Activated CD4-positive, alpha-beta T cell treated with anti-CD3 and anti-CD28 coated beads, Interleukin-2, amount 50 U/mL, for 4 hours (primary cell): ENCODE results near the gene KCNMB1.

Experiments
- DNase-seq, 2 experiments: peaks; one replicate each; pipeline ENCODE4 v3.0.0-alpha.2; 2020

Gene KCNMB1

GRCh38 chr5:170388818-170389549 is at the start of gene KCNMB1:
TSS of gene KCNMB1 (minus strand) at chr5:170389367. CDS start at chr5:170385447, 3,920 bp downstream.
- DNase-seq = no peak

- no peak for DNase-seq
Observed at GRCh38 chr5:170438581-170438980, 49.4 kb upstream of the KCNMB1 start.

GRCh38 chr5:170437621-170438375 is 48.6 kb upstream of the KCNMB1 start:
- DNase-seq = no peak

GRCh38 chr5:170436335-170436734 is 47.2 kb upstream of the KCNMB1 start:
- no peak for DNase-seq

- peak; percentile 24 to 41 for DNase-seq
Observed at GRCh38 chr5:170434966-170435605, 45.9 kb upstream of the KCNMB1 start.

- DNase-seq = no peak
Observed at GRCh38 chr5:170432669-170433068, 43.5 kb upstream of the KCNMB1 start.

GRCh38 chr5:170431571-170431970 is 42.4 kb upstream of the KCNMB1 start:
- no peak for DNase-seq

GRCh38 chr5:170430866-170431437 is 41.8 kb upstream of the KCNMB1 start:
- DNase-seq = no peak

- DNase-seq = no peak
Observed at GRCh38 chr5:170430256-170430655, 41.1 kb upstream of the KCNMB1 start.

- no peak for DNase-seq
Observed at GRCh38 chr5:170429014-170429413, 39.8 kb upstream of the KCNMB1 start.

- no peak for DNase-seq
Observed at GRCh38 chr5:170427672-170428236, 38.6 kb upstream of the KCNMB1 start.

GRCh38 chr5:170426786-170427185 is 37.6 kb upstream of the KCNMB1 start:
- no peak for DNase-seq

GRCh38 chr5:170426149-170426767 is 37.1 kb upstream of the KCNMB1 start:
- no peak for DNase-seq

GRCh38 chr5:170425731-170426130 is 36.6 kb upstream of the KCNMB1 start:
- no peak for DNase-seq

- no peak for DNase-seq
Observed at GRCh38 chr5:170424629-170425028, 35.5 kb upstream of the KCNMB1 start.

- no peak for DNase-seq
Observed at GRCh38 chr5:170423692-170424091, 34.5 kb upstream of the KCNMB1 start.

GRCh38 chr5:170421826-170422225 is 32.7 kb upstream of the KCNMB1 start:
- DNase-seq = no peak

GRCh38 chr5:170420806-170421412 is 31.7 kb upstream of the KCNMB1 start:
- DNase-seq = peak; percentile 25 to 31

- no peak for DNase-seq
Observed at GRCh38 chr5:170419643-170420042, 30.5 kb upstream of the KCNMB1 start.

- no peak for DNase-seq
Observed at GRCh38 chr5:170418736-170419135, 29.6 kb upstream of the KCNMB1 start.

- DNase-seq = no peak
Observed at GRCh38 chr5:170416526-170416925, 27.4 kb upstream of the KCNMB1 start.

GRCh38 chr5:170414786-170415185 is 25.6 kb upstream of the KCNMB1 start:
- no peak for DNase-seq
